Gastroesophageal sphincter (tissue), 3 donors: ENCODE measurements around the gene MYLK.

Experiments
- POLR2A ChIP-seq, 2 donors: fragments of 450-650 bp; IDR thresholded peaks; one replicate each; pipeline ENCODE4 v1.6.1; 2017; ENCODE audit warnings: antibody characterized with exemption in 2 of 2, mild to moderate bottlenecking in 2 of 2, moderate library complexity in 1 of 2
- POLR2AphosphoS5 ChIP-seq: sonication (generic); formaldehyde crosslinking; IDR thresholded peaks from one replicate; pipeline ENCODE4 v1.6.1; 2017; ENCODE audit warnings: antibody characterized with exemption
- TF ChIP-seq, protein P1 (sequence below), 4 experiments: fragments of 200-600 bp in 2 of 4; fragments of 450-650 bp in 2 of 4; sonication (generic) in 1 of 4; IDR thresholded peaks; one replicate each; pipeline ENCODE4 v1.5.1; 2017 to 2019; ENCODE audit warnings: antibody characterized with exemption in 4 of 4, mild to moderate bottlenecking in 2 of 4, moderate library complexity in 2 of 4

DNA sequence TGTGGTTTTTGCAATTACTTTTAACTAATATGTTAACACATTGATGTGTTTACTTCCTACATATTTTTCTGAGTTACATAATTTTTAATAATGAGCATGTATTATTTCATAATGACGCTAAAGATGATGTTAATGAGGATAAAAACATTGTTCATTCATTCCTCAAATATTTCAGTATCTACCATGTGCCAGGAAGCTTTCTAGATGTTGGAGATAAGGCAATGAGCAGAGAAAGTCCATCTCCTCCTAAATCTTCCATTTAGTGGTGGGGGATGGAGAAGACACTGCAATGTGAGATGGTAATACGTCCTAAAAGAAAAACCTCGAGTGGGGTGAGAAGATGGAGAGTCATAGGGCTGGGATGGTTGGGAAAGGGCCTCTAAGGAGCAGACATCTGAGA lies 132.7 kb downstream of the MYLK start:
- TF ChIP-seq, protein P1, sequence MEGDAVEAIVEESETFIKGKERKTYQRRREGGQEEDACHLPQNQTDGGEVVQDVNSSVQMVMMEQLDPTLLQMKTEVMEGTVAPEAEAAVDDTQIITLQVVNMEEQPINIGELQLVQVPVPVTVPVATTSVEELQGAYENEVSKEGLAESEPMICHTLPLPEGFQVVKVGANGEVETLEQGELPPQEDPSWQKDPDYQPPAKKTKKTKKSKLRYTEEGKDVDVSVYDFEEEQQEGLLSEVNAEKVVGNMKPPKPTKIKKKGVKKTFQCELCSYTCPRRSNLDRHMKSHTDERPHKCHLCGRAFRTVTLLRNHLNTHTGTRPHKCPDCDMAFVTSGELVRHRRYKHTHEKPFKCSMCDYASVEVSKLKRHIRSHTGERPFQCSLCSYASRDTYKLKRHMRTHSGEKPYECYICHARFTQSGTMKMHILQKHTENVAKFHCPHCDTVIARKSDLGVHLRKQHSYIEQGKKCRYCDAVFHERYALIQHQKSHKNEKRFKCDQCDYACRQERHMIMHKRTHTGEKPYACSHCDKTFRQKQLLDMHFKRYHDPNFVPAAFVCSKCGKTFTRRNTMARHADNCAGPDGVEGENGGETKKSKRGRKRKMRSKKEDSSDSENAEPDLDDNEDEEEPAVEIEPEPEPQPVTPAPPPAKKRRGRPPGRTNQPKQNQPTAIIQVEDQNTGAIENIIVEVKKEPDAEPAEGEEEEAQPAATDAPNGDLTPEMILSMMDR (IDR thresholded peaks at IDR 0.05): no peak
- TF ChIP-seq POLR2A (IDR thresholded peaks at IDR 0.05) (no peak), POLR2AphosphoS5 (no peak)
